Fibroblast of lung (primary cell): ENCODE data around the gene SPTBN2.

Experiments used
- EZH2 ChIP-seq: IDR thresholded peaks from 2 replicates; pipeline ENCODE4 v1.5.1; 2012; ENCODE audit warnings: low read length, control low read depth, mild to moderate bottlenecking; ENCODE audit errors: missing control alignments
- TF ChIP-seq, protein P1 (sequence below), 2 donors: IDR thresholded peaks in 1 of 2; conservative IDR thresholded peaks in 1 of 2; 1 replicate in 1 of 2; 2 replicates in 1 of 2; pipeline ENCODE4 v1.5.1; 2011 to 2012; ENCODE audit warnings: low read length in 2 of 2, control low read depth in 1 of 2, inconsistent platforms in 1 of 2, low read depth in 1 of 2, mild to moderate bottlenecking in 1 of 2

DNA sequence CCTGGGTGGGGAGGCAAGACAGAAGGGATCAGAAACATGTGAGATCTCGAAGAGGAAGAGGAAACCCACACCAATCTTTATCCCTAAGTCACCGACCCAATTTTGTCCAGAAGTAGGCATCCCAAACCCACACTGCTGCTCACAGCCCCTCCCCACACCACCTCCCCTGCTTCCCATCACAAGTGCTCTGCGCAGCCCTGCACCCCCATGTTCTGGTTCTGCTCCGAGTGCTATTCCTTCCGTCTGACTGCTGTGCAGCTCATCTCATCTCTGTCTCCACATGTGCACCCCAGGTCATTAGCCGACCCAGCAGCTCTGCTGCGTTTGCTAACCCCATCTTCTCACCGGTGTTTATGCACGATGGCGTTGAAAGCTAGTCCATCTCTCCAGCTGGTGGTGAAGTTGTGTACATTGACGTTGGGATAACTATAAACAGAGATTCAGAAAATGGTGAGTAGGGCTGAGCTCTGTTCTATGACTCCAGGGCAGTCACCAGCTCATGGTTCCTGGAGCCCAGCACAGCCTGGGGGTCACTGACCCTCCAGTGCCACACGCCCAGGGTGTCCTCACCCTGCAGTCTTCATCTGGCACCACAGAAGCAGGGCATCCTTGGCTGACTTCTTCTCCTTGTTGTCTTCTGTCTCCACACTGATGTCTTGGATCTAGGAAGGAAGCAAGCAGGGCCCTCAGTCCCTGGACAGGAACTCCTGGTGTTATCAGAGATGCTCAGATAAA, 15.1 kb downstream of the SPTBN2 start:
- TF ChIP-seq, protein P1, sequence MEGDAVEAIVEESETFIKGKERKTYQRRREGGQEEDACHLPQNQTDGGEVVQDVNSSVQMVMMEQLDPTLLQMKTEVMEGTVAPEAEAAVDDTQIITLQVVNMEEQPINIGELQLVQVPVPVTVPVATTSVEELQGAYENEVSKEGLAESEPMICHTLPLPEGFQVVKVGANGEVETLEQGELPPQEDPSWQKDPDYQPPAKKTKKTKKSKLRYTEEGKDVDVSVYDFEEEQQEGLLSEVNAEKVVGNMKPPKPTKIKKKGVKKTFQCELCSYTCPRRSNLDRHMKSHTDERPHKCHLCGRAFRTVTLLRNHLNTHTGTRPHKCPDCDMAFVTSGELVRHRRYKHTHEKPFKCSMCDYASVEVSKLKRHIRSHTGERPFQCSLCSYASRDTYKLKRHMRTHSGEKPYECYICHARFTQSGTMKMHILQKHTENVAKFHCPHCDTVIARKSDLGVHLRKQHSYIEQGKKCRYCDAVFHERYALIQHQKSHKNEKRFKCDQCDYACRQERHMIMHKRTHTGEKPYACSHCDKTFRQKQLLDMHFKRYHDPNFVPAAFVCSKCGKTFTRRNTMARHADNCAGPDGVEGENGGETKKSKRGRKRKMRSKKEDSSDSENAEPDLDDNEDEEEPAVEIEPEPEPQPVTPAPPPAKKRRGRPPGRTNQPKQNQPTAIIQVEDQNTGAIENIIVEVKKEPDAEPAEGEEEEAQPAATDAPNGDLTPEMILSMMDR (conservative IDR thresholded peaks at IDR 0.05 in 1 of 2, IDR thresholded peaks at IDR 0.05 in 1 of 2; ENCODE audit: low read depth in 1 of 2, low read length in 2 of 2) = no peak
- no peak for TF ChIP-seq EZH2
